Measurements from ENCODE around the gene DYSF. TPM values are rescaled to one million over a fixed set of nuclear protein-coding genes. Genes with fewer than 3 reads are reported as not detected.

DYSF gene
- total RNA-seq, 1 donor from 2014 or later, result 112 TPM

- H3K27me3 Mint-ChIP-seq (ENCODE audit: low read depth), result no peaks in the 10 kb centered on the region
- no peaks in the 10 kb centered on the region for H3K9me3 Mint-ChIP-seq (ENCODE audit: low read depth)
- no peak for TF ChIP-seq CTCF (IDR thresholded peaks at IDR 0.05)
These were observed 11.0 kb downstream of the DYSF start for GRCh38 chr2:71464389-71464788.

GRCh38 chr2:71465356-71465755, 12.0 kb downstream of the DYSF start:
- no peak overlapping the region for H3K27ac Mint-ChIP-seq (ENCODE audit: unreplicated experiment)
- no peaks in the 10 kb centered on the region for H3K9me3 Mint-ChIP-seq (ENCODE audit: low read depth)
- no peak overlapping the region for H3K4me3 Mint-ChIP-seq (ENCODE audit: unreplicated experiment)
- no peaks in the 10 kb centered on the region for H3K27me3 Mint-ChIP-seq (ENCODE audit: low read depth)
- peak; percentile 59 for DNase-seq (ENCODE audit: low spot score)
- no peak for TF ChIP-seq CTCF (IDR thresholded peaks at IDR 0.05)
- H3K36me3 Mint-ChIP-seq (ENCODE audit: low read depth), result no peaks in the 10 kb centered on the region
- peaks cover 51% of the 10 kb centered on the region for H3K4me1 Mint-ChIP-seq (ENCODE audit: low read depth)

More at GRCh38 chr2:71464389-71464788, 11.0 kb downstream of the DYSF start:
- H3K4me1 Mint-ChIP-seq (ENCODE audit: low read depth), result peaks cover 47% of the 10 kb centered on the region
- H3K4me3 Mint-ChIP-seq (ENCODE audit: unreplicated experiment), result no peak overlapping the region
- no peak overlapping the region for H3K27ac Mint-ChIP-seq (ENCODE audit: unreplicated experiment)
- no peak for DNase-seq (ENCODE audit: low spot score)
- no peaks in the 10 kb centered on the region for H3K36me3 Mint-ChIP-seq (ENCODE audit: low read depth)

- H3K4me3 Mint-ChIP-seq (ENCODE audit: unreplicated experiment), result no peak overlapping the region
- no peak for TF ChIP-seq CTCF (IDR thresholded peaks at IDR 0.05)
- no peak overlapping the region for H3K27ac Mint-ChIP-seq (ENCODE audit: unreplicated experiment)
- no peaks in the 10 kb centered on the region for H3K36me3 Mint-ChIP-seq (ENCODE audit: low read depth)
- H3K9me3 Mint-ChIP-seq (ENCODE audit: low read depth), result no peaks in the 10 kb centered on the region
- DNase-seq (ENCODE audit: low spot score), result no peak
- peaks cover 50% of the 10 kb centered on the region for H3K4me1 Mint-ChIP-seq (ENCODE audit: low read depth)
- H3K27me3 Mint-ChIP-seq (ENCODE audit: low read depth), result no peaks in the 10 kb centered on the region
These were observed 12.6 kb downstream of the DYSF start for GRCh38 chr2:71465961-71466300.

- DNase-seq (ENCODE audit: low spot score), result peak; percentile 91
- Mint-ChIP-seq H3K27me3 (ENCODE audit: low read depth) (no peaks in the 10 kb centered on the region), H3K4me1 (ENCODE audit: low read depth) (peaks cover 50% of the 10 kb centered on the region), H3K4me3 (ENCODE audit: unreplicated experiment) (no peak overlapping the region), H3K36me3 (ENCODE audit: low read depth) (no peaks in the 10 kb centered on the region), H3K9me3 (ENCODE audit: low read depth) (no peaks in the 10 kb centered on the region), H3K27ac (ENCODE audit: unreplicated experiment) (peak overlapping the region; percentile 74)
- TF ChIP-seq CTCF (IDR thresholded peaks at IDR 0.05), result no peak
These were observed 13.2 kb downstream of the DYSF start for GRCh38 chr2:71466301-71467179.

GRCh38 chr2:71467180-71467815, 13.9 kb downstream of the DYSF start:
- Mint-ChIP-seq H3K27me3 (ENCODE audit: low read depth) (no peaks in the 10 kb centered on the region), H3K9me3 (ENCODE audit: low read depth) (no peaks in the 10 kb centered on the region), H3K27ac (ENCODE audit: unreplicated experiment) (peak overlapping the region; percentile 74), H3K4me1 (ENCODE audit: low read depth) (peaks cover 57% of the 10 kb centered on the region), H3K36me3 (ENCODE audit: low read depth) (peaks cover under 1% of the 10 kb centered on the region), H3K4me3 (ENCODE audit: unreplicated experiment) (no peak overlapping the region)
- no peak for TF ChIP-seq CTCF (IDR thresholded peaks at IDR 0.05)
- DNase-seq (ENCODE audit: low spot score), result no peak
